HCT116 (cell line): ENCODE results near the gene MAIP1. TPM values are rescaled to one million over a fixed set of nuclear protein-coding genes. Genes with fewer than 3 reads are reported as not detected.

Experiments used
- ATAC-seq: fragments of 200-7000 bp; cut with Tn5 transposase; 2 replicates; pipeline ENCODE4 v1.9.1; 2020; ENCODE audit warnings: mild to moderate bottlenecking, moderate library complexity
- BruUV-seq: library from RNA; stranded (reverse); fragments of 400-500 nt; replicated peaks from 2 replicates; lab custom pipeline; 2021; lab: Mats Ljungman, UMichigan
- CTCF ChIA-PET: fragments of 300-600 bp; sonication (Branson Sonifier 250); formaldehyde crosslinking; loops from one replicate; lab custom pipeline; 2021; ENCODE audit warnings: antibody characterized with exemption; lab: Charles Lee
- POLR2A ChIA-PET: fragments of 300-600, 350-600 bp; sonication (Branson Sonifier 250); formaldehyde crosslinking; loops from one replicate; lab custom pipeline; 2021; ENCODE audit warnings: antibody characterized with exemption; lab: Charles Lee
- RAD21 ChIA-PET, 2 experiments: fragments of 300-600 bp; sonication (Branson Sonifier 250); formaldehyde crosslinking; loops; one replicate each; lab custom pipeline; 2023; ENCODE audit warnings: low total read pairs in 2 of 2; ENCODE audit not compliant: uncharacterized antibody in 2 of 2, unreplicated experiment in 2 of 2, low non-redundant PET in 1 of 2; lab: Charles Lee
- DNase-seq: peaks from one replicate; pipeline ENCODE4 v3.0.0-alpha.2; 2010; ENCODE audit warnings: low read depth, low spot score
- H2AFZ ChIP-seq: fragments of 200-600 bp; shearing (Covaris generic), sonication (generic); 2 replicates; pipeline ENCODE4 v1.6.1; 2017; ENCODE audit warnings: low read depth, mixed run types, mixed read lengths, antibody characterized with exemption, low read length; ENCODE audit not compliant: poor library complexity, severe bottlenecking
- H3K27ac ChIP-seq: 2 replicates; pipeline ENCODE4 v1.5.1; 2012; ENCODE audit warnings: low read depth, low read length
- H3K27me3 ChIP-seq: fragments of 200-600 bp; sonication (generic); 2 replicates; pipeline ENCODE4 v1.6.1; 2016; ENCODE audit warnings: mixed run types, low read length, mixed read lengths; ENCODE audit not compliant: insufficient read depth
- H3K36me3 ChIP-seq, 2 experiments: fragments of 200-500 bp in 1 of 2; fragments of 200-600 bp in 1 of 2; sonication (Bioruptor generic) in 1 of 2; sonication (generic) in 1 of 2; 2 replicates each; pipeline versions ENCODE4 v1.5.1 to v1.6.1; 2014 to 2016; ENCODE audit warnings: low read length in 2 of 2, inconsistent platforms in 1 of 2, mixed read lengths in 1 of 2, mixed run types in 1 of 2; ENCODE audit not compliant: insufficient read depth in 2 of 2, control insufficient read depth in 1 of 2
- H3K4me1 ChIP-seq, 2 experiments: fragments of 200-600 bp in 1 of 2; sonication (generic) in 1 of 2; 2 replicates each; pipeline versions ENCODE4 v1.5.1 to v1.6.1; 2012 to 2017; ENCODE audit warnings: low read length in 2 of 2, inconsistent platforms in 1 of 2, mild to moderate bottlenecking in 1 of 2, mixed read lengths in 1 of 2, mixed run types in 1 of 2, moderate library complexity in 1 of 2; ENCODE audit not compliant: insufficient read depth in 2 of 2, control insufficient read depth in 1 of 2
- H3K4me2 ChIP-seq: fragments of 200-600 bp; sonication (generic); 2 replicates; pipeline ENCODE4 v1.6.1; 2017; ENCODE audit warnings: mixed run types, low read length, mixed read lengths
- H3K4me3 ChIP-seq, 2 experiments: fragments of 200-600 bp in 1 of 2; sonication (generic) in 1 of 2; replicated peaks in 1 of 2; 2 replicates each; pipeline ENCODE4 v1.5.1; 2011 to 2016; ENCODE audit warnings: low read length in 2 of 2, control low read depth in 1 of 2, low read depth in 1 of 2, mild to moderate bottlenecking in 1 of 2, mixed read lengths in 1 of 2, mixed run types in 1 of 2
- H3K79me2 ChIP-seq: fragments of 200-600 bp; sonication (generic); 2 replicates; pipeline ENCODE4 v1.6.1; 2017; ENCODE audit warnings: mild to moderate bottlenecking, mixed run types, low read length, moderate library complexity, mixed read lengths; ENCODE audit not compliant: insufficient read depth
- H3K9ac ChIP-seq: fragments of 200-600 bp; sonication (generic); 2 replicates; pipeline ENCODE4 v1.6.1; 2016; ENCODE audit warnings: low read length, mixed read lengths
- H3K9me2 ChIP-seq: fragments of 200-600 bp; sonication (generic), shearing (Covaris generic); 2 replicates; pipeline ENCODE4 v1.6.1; 2017; ENCODE audit warnings: mixed run types, mild to moderate bottlenecking, moderate library complexity; ENCODE audit not compliant: insufficient read depth
- H3K9me3 ChIP-seq, 2 experiments: fragments of 200-500 bp in 1 of 2; fragments of 200-600 bp in 1 of 2; sonication (Bioruptor generic) in 1 of 2; sonication (generic) in 1 of 2; 2 replicates each; pipeline ENCODE4 v1.6.1; 2014 to 2017; ENCODE audit warnings: low read length in 2 of 2, mixed read lengths in 2 of 2, inconsistent platforms in 1 of 2, low read depth in 1 of 2, mild to moderate bottlenecking in 1 of 2, mixed run types in 1 of 2, moderate library complexity in 1 of 2; ENCODE audit not compliant: control insufficient read depth in 1 of 2, insufficient read depth in 1 of 2
- H4K20me1 ChIP-seq: fragments of 200-600 bp; sonication (generic), shearing (Covaris generic); 2 replicates; pipeline ENCODE4 v1.6.1; 2017; ENCODE audit warnings: mixed run types, mild to moderate bottlenecking, moderate library complexity; ENCODE audit not compliant: insufficient read depth
- CBX3 ChIP-seq: IDR thresholded peaks from 2 replicates; pipeline ENCODE4 v1.6.1; 2012; ENCODE audit warnings: low read depth
- CEBPB ChIP-seq: IDR thresholded peaks from 2 replicates; pipeline ENCODE4 v1.6.1; 2012; ENCODE audit warnings: low read depth
- EGR1 ChIP-seq: IDR thresholded peaks from 2 replicates; pipeline ENCODE4 v1.6.1; 2012; ENCODE audit warnings: low read depth
- ELF1 ChIP-seq: IDR thresholded peaks from 2 replicates; pipeline ENCODE4 v1.6.1; 2012; ENCODE audit warnings: low read depth, borderline replicate concordance
- EZH2 ChIP-seq: fragments of 200-600 bp; sonication (generic); IDR thresholded peaks from 2 replicates; pipeline ENCODE4 v1.6.1; 2017; ENCODE audit warnings: antibody characterized with exemption, mixed run types
- JUND ChIP-seq: IDR thresholded peaks from 2 replicates; pipeline ENCODE4 v1.6.1; 2012
- POLR2A ChIP-seq: IDR thresholded peaks from 2 replicates; pipeline ENCODE4 v1.7.0; 2011; ENCODE audit warnings: borderline replicate concordance; ENCODE audit not compliant: insufficient read depth, insufficient read length; ENCODE audit errors: extremely low read depth
- POLR2AphosphoS5 ChIP-seq: IDR thresholded peaks from 2 replicates; pipeline ENCODE4 v1.6.1; 2011; ENCODE audit warnings: mild to moderate bottlenecking, low read depth, low read length, moderate library complexity
- RAD21 ChIP-seq: IDR thresholded peaks from 2 replicates; pipeline ENCODE4 v1.6.1; 2012; ENCODE audit warnings: low read depth, mild to moderate bottlenecking
- SIN3A ChIP-seq: IDR thresholded peaks from 2 replicates; pipeline ENCODE4 v1.6.1; 2012; ENCODE audit warnings: low read depth
- SP1 ChIP-seq: IDR thresholded peaks from 2 replicates; pipeline ENCODE4 v1.6.1; 2012; ENCODE audit warnings: low read depth
- SRF ChIP-seq: IDR thresholded peaks from 2 replicates; pipeline ENCODE4 v1.6.1; 2012; ENCODE audit warnings: low read depth
- TCF7L2 ChIP-seq: IDR thresholded peaks from 2 replicates; pipeline ENCODE4 v1.7.0; 2011; ENCODE audit warnings: borderline replicate concordance, inconsistent platforms; ENCODE audit not compliant: insufficient read depth, insufficient read length; ENCODE audit errors: extremely low read depth
- YY1 ChIP-seq: IDR thresholded peaks from 2 replicates; pipeline ENCODE4 v1.6.1; 2011; ENCODE audit warnings: low read length, low read depth, moderate library complexity, mild to moderate bottlenecking; ENCODE audit not compliant: insufficient replicate concordance; ENCODE audit errors: extremely low read depth
- ZFX ChIP-seq: fragments of 450-650 bp; IDR thresholded peaks from 2 replicates; pipeline ENCODE4 v1.6.1; 2017
- intact Hi-C: fragments of 100-400 bp; cut with micrococcal nuclease; formaldehyde crosslinking; loops from 2 replicates; pipeline ENCODE4 v1.10.0; 2022
- total RNA-seq: library from RNA; stranded (reverse); gene quantifications from one replicate; pipeline ENCODE4 v1.2.1, GENCODE V29; 2021; ENCODE audit not compliant: unreplicated experiment
- TF ChIP-seq, protein P1 (sequence below), 3 experiments: fragments of 200-600 bp in 1 of 3; sonication (generic) in 1 of 3; IDR thresholded peaks in 2 of 3; conservative IDR thresholded peaks in 1 of 3; 2 replicates each; pipeline ENCODE4 v1.5.1; 2012 to 2017; ENCODE audit warnings: low read depth in 2 of 3, low read length in 2 of 3, antibody characterized with exemption in 1 of 3, borderline replicate concordance in 1 of 3, control low read depth in 1 of 3, mild to moderate bottlenecking in 1 of 3, mixed read lengths in 1 of 3, mixed run types in 1 of 3, moderate library complexity in 1 of 3; ENCODE audit not compliant: insufficient read depth in 1 of 3
- TF ChIP-seq, protein P2 (sequence below): IDR thresholded peaks from 2 replicates; pipeline ENCODE4 v1.6.1; 2012; ENCODE audit warnings: low read depth
- TF ChIP-seq, protein P3 (sequence below): IDR thresholded peaks from 2 replicates; pipeline ENCODE4 v1.6.1; 2011; ENCODE audit warnings: mild to moderate bottlenecking, low read length, moderate library complexity; ENCODE audit not compliant: insufficient replicate concordance; ENCODE audit errors: extremely low read depth
- TF ChIP-seq, protein P4 (sequence below): IDR thresholded peaks from 2 replicates; pipeline ENCODE4 v1.6.1; 2012
- TF ChIP-seq, protein P5 (sequence below): IDR thresholded peaks from 2 replicates; pipeline ENCODE4 v1.6.1; 2012

MAIP1 gene
- total RNA-seq, 1 experiment from 2014 or later, result 32.5 TPM

DNA sequence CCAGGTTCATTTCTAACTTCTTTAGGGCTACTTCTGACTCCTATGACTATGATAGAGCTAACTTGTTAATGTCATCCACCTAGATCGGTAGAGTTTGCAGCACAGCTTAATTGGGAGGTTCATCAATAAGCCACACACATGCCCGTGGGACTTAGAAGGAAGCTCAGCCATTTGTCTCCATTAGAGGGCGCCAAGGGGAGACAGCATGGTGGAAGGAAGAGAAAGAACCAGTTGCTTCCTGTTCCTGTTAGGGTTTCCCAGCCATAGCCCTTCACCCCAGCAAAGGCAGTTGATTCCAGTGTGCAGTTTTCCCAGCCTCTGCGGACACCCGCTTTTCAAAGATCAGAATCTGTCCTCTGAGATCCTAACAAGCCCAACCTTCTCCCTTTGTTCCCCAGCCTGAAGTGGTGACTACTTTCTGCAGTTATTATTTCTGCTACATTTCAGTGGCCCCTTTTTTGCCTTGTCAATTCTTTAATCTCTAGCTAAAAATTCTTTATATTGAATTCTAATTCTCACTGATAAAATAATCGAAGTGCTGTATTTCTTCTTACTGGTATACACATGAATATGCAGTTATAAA is 30.3 kb downstream of the MAIP1 start:
- H3K4me2 ChIP-seq, result peak overlapping the region; percentile 48
- no peak overlapping the region for H3K4me3 ChIP-seq
- no TSS peak for BruUV-seq
- ChIA-PET RAD21 (interaction anchor here in 1 of 2 experiments (0.9 kb wide), 1 partner anchor 498 kb away, joined by 3 read pairs; no protein-coding TSS in a partner anchor), POLR2A (interaction anchor here (1.8 kb wide), 1 partner anchor 10 kb away, joined by 7 read pairs; no protein-coding TSS in a partner anchor), CTCF (interaction anchor here (0.5 to 4.5 kb wide), 15 partner anchors 8 to 524 kb away, joined by 3 to 60 read pairs (median 5); partner anchors contain the start of gene KCTD18)
- no peak overlapping the region for H3K27ac ChIP-seq
- no peak overlapping the region for H3K9ac ChIP-seq
- peaks cover 0 to 8% of the 10 kb centered on the region in 2 experiments; a peak in 2 of 4 replicates for H3K4me1 ChIP-seq
- H3K79me2 ChIP-seq, result no peaks in the 10 kb centered on the region
- intact Hi-C loops, result loop anchor here (1.0 kb wide), 1 partner anchor 486 kb away; no protein-coding TSS in a partner anchor
- no peaks in the 10 kb centered on the region for H3K36me3 ChIP-seq
- ATAC-seq (peak; percentile 97), DNase-seq (peak; percentile 81)
- H3K9me3 ChIP-seq, result no peaks in the 10 kb centered on the region
- H2AFZ ChIP-seq, result peak overlapping the region; percentile 94
- H4K20me1 ChIP-seq, result no peaks in the 10 kb centered on the region
- no peaks in the 10 kb centered on the region for H3K27me3 ChIP-seq
- no peaks in the 10 kb centered on the region for H3K9me2 ChIP-seq
- TF ChIP-seq CBX3, result peak; percentile 72; the same call in 1 of the 2 replicates
- TF ChIP-seq RAD21, result peak; percentile 85
- no peak for TF ChIP-seq SP1
- TF ChIP-seq, protein P1, sequence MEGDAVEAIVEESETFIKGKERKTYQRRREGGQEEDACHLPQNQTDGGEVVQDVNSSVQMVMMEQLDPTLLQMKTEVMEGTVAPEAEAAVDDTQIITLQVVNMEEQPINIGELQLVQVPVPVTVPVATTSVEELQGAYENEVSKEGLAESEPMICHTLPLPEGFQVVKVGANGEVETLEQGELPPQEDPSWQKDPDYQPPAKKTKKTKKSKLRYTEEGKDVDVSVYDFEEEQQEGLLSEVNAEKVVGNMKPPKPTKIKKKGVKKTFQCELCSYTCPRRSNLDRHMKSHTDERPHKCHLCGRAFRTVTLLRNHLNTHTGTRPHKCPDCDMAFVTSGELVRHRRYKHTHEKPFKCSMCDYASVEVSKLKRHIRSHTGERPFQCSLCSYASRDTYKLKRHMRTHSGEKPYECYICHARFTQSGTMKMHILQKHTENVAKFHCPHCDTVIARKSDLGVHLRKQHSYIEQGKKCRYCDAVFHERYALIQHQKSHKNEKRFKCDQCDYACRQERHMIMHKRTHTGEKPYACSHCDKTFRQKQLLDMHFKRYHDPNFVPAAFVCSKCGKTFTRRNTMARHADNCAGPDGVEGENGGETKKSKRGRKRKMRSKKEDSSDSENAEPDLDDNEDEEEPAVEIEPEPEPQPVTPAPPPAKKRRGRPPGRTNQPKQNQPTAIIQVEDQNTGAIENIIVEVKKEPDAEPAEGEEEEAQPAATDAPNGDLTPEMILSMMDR (IDR thresholded peaks at IDR 0.05 in 2 of 3, conservative IDR thresholded peaks at IDR 0.05 in 1 of 3; ENCODE audit: borderline replicate concordance in 1 of 3, insufficient read depth in 1 of 3, low read depth in 2 of 3, low read length in 2 of 3), result peak; percentile 73 to 93 (median 90)
- peak; percentile 85 for TF ChIP-seq YY1
- TF ChIP-seq, protein P2, sequence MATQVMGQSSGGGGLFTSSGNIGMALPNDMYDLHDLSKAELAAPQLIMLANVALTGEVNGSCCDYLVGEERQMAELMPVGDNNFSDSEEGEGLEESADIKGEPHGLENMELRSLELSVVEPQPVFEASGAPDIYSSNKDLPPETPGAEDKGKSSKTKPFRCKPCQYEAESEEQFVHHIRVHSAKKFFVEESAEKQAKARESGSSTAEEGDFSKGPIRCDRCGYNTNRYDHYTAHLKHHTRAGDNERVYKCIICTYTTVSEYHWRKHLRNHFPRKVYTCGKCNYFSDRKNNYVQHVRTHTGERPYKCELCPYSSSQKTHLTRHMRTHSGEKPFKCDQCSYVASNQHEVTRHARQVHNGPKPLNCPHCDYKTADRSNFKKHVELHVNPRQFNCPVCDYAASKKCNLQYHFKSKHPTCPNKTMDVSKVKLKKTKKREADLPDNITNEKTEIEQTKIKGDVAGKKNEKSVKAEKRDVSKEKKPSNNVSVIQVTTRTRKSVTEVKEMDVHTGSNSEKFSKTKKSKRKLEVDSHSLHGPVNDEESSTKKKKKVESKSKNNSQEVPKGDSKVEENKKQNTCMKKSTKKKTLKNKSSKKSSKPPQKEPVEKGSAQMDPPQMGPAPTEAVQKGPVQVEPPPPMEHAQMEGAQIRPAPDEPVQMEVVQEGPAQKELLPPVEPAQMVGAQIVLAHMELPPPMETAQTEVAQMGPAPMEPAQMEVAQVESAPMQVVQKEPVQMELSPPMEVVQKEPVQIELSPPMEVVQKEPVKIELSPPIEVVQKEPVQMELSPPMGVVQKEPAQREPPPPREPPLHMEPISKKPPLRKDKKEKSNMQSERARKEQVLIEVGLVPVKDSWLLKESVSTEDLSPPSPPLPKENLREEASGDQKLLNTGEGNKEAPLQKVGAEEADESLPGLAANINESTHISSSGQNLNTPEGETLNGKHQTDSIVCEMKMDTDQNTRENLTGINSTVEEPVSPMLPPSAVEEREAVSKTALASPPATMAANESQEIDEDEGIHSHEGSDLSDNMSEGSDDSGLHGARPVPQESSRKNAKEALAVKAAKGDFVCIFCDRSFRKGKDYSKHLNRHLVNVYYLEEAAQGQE, result no peak
- TF ChIP-seq EZH2, result no peak
- TF ChIP-seq, protein P3, sequence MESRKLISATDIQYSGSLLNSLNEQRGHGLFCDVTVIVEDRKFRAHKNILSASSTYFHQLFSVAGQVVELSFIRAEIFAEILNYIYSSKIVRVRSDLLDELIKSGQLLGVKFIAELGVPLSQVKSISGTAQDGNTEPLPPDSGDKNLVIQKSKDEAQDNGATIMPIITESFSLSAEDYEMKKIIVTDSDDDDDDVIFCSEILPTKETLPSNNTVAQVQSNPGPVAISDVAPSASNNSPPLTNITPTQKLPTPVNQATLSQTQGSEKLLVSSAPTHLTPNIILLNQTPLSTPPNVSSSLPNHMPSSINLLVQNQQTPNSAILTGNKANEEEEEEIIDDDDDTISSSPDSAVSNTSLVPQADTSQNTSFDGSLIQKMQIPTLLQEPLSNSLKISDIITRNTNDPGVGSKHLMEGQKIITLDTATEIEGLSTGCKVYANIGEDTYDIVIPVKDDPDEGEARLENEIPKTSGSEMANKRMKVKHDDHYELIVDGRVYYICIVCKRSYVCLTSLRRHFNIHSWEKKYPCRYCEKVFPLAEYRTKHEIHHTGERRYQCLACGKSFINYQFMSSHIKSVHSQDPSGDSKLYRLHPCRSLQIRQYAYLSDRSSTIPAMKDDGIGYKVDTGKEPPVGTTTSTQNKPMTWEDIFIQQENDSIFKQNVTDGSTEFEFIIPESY, result no peak
- no peak for TF ChIP-seq EGR1
- no peak for TF ChIP-seq POLR2A
- no peak for TF ChIP-seq SIN3A
- no peak for TF ChIP-seq ZFX
- TF ChIP-seq POLR2AphosphoS5, result peak; percentile 37
- TF ChIP-seq ELF1, result peak; percentile 53
- TF ChIP-seq, protein P4, sequence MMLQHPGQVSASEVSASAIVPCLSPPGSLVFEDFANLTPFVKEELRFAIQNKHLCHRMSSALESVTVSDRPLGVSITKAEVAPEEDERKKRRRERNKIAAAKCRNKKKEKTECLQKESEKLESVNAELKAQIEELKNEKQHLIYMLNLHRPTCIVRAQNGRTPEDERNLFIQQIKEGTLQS, result no peak
- TF ChIP-seq SRF, result no peak
- TF ChIP-seq JUND, result no peak
- TF ChIP-seq, protein P5, sequence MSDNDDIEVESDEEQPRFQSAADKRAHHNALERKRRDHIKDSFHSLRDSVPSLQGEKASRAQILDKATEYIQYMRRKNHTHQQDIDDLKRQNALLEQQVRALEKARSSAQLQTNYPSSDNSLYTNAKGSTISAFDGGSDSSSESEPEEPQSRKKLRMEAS, result peak; percentile 48; the same call in 1 of the 2 replicates
- no peak for TF ChIP-seq CEBPB
- no peak for TF ChIP-seq TCF7L2
